HG02973 (cell line): ENCODE results near the gene ACOXL.

Experiments used
- ATAC-seq: cut with Tn5 transposase; IDR thresholded peaks from one replicate; pipeline ENCODE4 v1.9.1; 2021; ENCODE audit warnings: moderate library complexity; ENCODE audit not compliant: unreplicated experiment

Gene ACOXL

DNA sequence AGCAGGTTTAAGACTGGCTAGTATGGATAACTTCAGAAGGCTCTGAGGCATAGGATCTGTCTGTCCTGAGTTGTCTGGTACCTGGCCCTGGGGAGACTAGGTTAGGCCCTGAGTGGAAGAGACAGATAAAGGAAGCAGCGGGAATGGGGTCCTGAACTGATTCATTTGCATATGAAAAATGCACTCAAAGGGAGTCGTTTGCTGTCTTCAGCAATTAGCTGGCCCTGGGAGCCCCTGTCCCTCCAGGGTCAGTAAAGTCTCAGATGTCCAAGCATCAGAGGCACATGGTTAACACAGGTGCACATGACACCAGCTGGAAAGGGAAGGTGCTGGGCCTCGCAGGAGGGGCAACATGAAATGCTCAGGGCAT lies 172.4 kb downstream of the ACOXL start:
- no peak for ATAC-seq

DNA sequence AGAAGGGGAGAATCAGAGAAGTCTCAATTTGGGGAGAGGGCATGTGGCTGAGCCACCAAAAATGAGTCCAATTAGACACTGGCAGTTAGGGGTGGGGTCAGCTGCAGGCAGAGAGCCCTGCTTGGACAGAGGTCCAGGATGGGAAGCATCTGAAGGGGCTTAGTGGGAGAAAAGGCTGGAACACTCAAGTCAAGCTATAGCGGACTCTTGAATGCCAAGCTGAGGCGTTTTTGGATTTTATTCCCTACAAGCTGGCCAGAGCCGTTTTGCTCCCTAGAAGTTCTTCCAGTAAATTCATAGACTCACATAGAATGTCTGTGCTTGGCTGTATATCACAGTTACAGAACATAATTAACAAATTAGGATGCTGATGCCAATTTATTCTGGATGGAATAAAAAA lies 172.8 kb downstream of the ACOXL start:
- ATAC-seq, result no peak

DNA sequence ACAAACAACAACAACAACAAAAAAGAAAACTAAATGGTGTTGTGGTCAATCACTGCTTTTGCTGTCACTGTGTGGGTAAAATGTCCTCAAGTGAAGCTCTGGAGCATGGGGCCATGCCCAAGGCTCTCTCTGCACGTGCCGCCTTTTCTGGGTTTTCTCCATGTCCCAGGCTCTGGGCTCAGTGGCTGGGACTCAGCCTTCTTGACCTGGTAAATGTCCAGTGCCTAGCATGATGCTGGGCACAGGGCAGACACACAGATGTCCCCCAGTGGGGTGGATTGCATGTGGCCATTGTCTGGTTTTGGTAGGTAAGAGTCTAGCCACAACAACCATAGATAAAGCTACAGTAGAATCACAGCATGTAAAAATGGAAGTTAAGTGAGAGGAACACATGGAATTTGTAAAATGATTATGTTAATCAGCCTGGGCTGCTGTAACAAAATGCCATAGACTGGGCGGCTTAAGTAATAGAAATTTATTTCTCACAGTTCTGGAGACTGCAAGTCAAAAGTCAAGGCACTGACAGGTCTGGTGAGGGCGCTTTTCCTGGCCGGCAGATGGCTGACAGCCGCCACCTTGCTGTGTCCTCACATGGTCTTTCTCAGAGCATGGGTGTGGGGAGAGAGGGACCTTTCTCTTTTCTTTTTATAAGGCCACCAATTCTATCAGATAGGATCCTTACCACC lies 174.4 kb downstream of the ACOXL start:
- ATAC-seq, result no peak

DNA sequence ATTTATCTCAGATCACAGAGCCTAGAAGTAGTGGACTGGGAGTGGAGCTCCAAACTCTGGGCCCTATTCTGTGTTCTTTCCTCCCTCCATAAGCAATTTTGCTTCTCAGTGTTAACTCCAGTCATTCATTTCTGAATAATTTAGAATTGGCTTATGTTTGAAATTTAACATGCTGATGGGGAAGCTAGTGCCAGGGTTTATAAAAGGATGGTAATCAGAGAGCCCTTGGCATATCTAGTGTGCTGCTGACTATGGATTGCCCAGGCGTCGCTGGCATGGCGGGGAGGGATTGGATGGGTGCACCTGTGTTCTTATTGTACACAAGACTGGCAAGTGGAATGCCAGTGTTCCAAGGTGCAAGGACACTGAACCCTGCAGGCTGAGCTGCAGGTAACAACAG lies 177.1 kb downstream of the ACOXL start:
- no peak for ATAC-seq

DNA sequence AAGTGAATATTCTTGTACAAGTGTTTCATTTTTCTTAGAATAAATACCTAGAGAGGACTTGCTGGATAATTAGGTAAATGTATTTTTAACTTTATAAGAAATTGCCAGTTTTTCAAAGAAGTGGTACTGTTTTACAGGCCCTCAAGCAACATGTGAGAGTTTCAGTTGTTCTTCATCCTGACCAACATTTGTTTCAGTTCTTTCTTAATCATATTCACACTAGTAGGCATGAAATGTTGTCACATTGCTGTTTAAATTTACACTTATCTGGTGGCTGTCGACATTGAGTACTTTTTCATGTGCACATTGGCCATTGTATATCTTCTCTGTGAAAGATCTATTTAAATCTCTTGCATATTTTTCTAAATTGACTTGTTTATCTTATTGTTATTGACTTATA lies 178.1 kb downstream of the ACOXL start:
- no peak for ATAC-seq

DNA sequence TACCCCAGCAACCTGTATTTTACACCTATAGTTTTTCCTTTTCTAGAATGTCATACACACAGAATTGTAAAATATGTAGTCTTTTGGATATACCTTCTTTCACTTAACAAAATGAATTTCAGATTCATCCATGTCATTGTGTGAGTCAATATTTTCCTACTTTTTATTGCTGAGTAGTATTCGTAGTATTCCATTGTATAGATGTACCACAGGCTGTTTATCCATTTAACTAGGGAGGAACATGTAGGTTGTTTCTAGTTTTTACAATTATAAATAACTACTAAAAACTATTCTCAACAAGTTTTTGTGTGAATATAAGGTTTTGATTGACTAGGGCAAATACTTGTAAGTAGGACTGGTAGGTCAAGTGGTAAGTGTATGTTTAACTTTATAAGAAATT lies 187.4 kb downstream of the ACOXL start:
- ATAC-seq, result no peak

DNA sequence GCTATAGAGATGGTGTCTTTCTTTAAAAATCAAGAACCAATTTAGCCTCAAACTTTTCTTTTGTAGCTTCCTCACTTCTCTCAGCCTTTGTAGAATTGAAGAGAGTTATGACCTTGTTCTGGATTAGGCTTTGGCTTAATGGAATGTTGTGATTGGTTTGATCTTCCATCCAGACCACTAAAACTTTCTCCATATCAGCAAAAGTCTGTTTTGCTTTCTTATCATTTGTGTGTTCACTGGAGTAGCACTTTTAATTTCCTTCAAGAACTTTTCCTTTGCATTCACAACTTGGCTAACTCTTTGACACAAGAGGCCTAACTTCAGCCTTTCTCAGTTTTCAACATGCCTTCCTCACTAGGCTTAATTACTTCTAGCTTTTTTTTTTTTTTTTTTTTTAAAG lies 193.1 kb downstream of the ACOXL start:
- ATAC-seq, result no peak

DNA sequence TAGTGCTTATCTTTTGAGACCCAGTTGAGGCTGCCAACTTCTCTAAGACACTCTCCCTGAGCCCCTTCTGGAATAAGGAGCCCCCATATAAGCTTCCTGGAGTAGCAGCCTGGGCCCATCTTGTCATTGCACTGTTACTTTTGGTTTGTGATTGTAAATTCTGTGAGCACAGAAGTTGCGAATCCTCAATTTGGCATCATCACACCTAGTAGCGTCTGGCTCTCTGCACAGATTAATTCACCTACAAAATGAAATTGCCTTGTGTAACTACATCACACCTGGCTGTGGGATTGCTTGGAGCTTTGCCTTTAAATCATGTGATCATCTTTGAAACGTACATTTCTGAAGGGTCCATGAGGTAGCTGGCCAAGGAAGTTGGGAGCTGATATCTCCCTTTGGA lies 195.2 kb downstream of the ACOXL start:
- ATAC-seq, result no peak

DNA sequence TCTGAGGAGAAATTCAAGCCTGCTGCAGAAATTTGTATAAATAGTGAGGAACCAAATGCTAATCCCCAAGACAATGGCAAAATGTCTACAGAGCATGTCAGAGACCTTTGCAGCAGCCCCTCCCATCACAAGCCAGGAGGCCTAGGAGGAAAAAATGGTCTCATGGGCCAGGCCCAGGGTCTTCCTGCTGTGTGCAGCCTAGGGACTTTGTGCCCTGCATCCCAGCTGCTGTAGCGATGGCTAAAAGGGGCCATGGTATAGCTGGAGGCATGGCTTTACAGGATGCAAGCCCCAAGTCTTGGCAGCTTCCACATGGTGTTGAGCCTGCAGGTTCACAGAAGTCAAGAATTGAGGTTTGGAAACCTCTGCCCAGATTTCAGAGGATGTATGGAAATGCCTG lies 197.2 kb downstream of the ACOXL start:
- no peak for ATAC-seq

DNA sequence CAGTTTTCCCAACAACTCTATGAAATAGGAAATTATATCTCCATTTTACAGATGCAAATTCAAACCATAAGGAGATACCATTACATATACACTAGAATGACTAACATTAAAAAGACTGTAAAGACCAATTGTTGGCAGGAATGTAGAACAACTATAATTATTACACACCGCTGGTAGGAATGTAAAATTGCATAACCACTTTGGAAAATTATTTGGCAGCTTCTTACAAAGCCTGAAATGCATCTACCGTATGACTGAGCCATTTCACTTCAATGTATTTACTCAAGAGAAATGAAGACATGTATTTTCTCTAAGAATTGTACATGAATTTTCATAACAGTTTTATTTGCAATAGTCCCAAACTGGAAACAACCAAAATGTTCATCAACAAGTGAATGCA lies 199.3 kb downstream of the ACOXL start:
- no peak for ATAC-seq

DNA sequence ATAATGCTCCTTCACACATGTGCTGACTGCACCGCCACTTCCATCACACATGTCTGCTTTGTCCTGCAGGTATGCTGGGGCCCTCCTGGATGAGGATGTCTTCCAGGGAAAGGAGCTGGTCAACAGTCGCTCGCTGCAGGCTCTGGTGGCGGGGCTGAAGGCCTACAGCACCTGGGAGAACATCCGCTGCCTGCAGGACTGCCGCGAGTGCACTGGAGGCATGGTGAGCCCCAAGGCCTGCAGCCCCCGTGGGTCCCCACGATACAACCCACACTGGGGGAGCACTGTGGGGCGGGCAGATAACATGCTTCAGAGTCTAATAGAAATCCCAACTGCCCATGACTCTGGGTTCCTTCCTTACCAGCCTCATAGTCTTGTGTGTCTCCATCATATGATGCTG lies 201.0 kb downstream of the ACOXL start:
- ATAC-seq, result no peak

DNA sequence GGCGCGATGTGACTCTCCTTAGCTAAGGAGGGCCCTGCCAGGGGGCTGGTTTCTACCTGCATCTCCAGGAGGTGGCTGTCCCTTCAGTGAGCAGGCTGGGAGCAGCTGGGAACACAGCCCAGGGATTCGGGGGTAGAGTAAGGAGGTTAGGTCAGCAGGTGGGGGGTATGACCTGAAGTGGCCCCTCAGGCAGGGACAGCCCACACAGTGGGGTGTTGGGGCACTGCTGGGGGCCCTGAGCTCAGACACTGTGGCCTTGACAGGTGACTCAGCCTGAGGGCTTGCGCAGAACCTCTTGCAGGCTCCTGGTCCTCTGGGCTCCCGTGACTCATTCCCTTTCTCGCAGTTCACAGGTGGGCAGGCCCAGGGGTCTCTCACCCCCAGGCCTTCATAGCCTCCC lies 202.6 kb downstream of the ACOXL start:
- no peak for ATAC-seq

DNA sequence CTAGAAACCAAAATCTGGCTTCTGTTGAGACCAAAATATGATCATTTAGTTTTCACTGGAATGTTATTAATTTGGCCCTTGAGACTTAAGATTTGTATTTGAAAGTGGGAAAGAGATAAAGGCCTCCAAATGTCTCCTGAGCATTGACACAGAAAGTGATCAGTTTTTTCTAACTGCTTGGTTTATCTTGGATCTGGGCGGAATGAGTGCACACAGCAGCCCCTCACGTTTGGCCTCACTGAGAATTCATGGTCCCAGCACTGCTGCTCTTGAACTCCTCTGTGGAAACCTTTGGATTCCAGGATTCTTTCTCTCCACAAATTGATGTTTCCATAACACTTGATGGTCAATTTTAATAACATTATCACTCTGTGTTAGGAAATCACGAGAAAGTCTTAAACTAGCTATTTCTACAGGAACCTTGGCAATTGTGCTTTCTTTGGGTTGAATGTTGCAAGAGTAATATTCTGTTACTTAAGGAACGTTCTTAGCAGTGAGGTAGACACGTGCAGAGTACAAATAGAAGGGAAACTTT lies 208.1 kb downstream of the ACOXL start:
- no peak for ATAC-seq

DNA sequence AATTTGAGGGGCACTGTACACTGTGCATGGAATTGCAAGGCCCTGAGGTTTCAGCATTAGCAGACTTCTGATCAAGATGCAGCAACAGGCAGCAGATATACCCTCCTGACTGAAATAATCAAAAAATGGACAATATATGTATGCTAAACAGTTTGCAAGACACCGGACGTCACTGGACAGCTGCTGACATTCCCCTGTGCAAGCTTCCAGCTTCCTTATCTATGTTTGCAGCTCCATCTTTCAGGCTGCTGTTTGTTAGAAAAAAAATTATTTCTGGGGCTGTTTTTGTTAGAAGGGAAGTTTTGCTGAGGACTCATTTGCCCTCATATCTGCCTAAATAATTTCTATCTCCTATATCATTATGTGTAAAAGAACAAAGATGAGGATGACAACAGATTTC lies 208.9 kb downstream of the ACOXL start:
- ATAC-seq, result no peak

DNA sequence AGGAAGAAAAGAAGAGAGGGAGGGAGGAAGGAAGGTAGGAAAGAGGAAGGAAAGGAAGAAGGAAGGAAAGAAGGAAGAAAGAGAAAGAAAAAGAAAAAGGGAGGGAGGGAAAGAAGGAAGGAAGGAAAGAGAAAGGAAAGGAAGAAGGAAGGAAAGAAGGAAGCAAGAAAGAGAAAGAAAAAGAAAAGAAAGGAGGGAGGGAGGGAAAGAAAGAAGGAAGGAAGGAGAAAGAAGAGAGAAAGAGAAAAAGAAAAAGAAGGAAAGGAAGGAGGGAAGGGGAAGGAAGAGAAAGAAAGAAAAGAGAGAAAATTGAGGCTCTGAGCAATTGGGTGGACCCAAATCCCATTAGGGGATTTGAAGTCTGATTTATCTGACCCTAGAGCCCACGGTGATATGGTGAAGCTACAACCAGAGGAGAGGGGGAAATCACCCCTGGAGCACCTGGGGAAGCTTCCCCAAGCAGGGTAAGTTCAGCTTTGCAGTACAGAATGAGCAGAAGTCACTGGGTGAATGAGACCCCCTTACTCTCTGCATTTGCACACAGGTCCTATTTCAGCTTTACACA lies 210.8 kb downstream of the ACOXL start:
- ATAC-seq, result no peak

DNA sequence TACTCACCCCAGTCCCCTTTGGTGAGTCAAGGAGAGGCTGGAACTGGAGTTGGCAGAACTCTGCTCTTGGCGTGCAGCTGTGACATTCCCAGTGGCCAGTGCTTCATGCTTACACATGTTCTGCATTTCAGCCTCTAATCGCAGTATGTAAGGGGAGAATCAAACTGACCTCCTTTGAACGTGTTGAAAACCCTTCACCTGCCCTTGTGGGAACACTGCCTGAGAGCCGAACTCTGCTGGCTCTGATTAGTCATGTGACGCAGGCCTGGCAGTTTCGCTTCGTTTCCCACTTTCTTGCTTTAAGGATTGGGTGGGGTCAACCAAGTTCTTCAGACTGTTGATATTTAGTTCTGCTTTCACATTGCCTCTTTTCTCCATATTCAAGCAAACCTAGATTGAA lies 214.5 kb downstream of the ACOXL start:
- ATAC-seq, result no peak

DNA sequence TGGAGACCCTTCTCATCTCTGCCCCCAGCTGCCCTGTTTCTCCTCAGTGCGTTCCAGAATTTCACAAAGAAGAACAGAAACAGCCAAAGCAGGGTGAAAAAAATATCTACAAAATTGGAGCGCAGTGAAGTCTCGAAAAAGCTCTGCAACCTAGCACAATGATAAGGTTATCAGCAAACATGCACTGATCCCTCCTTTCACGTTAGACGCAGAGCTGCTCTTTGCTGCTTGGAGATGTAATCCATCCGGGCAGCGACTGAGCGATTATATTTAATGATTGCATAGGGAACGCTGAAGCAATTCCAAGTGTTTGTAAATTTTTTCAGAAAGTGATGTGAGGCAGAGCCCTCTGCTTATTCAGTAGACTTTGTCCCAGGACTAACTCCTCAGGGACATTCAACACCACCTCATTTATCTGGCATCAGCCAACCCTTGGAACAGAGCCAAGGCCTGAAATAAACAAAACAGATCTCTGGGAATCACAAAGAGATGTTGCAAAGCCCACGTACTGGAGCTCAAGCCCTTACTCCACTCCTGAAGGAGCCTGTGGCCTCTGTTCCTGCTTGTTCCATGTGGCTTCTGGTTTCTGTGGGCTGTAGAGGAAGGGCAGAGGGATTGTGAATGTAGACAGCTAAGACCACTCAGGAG lies 215.8 kb downstream of the ACOXL start:
- no peak for ATAC-seq

DNA sequence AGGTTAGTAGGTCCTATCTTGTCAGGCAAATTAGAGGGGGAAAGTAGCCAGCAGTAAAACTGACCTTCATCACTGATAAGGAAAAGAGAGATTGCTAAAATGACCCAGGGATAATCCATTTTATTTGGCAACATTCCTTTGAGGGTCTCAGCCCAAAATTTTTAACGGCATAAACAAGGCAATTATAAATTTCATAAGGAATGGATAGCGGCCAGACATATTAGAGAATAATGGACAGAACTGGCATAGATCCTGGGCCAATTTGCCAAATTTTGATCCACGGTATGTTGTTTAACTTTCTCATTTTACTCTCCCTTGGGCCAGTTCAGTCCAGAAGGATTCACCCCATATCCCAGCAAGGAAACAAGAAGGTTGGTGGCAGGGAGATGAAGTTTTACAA lies 217.9 kb downstream of the ACOXL start:
- no peak for ATAC-seq

DNA sequence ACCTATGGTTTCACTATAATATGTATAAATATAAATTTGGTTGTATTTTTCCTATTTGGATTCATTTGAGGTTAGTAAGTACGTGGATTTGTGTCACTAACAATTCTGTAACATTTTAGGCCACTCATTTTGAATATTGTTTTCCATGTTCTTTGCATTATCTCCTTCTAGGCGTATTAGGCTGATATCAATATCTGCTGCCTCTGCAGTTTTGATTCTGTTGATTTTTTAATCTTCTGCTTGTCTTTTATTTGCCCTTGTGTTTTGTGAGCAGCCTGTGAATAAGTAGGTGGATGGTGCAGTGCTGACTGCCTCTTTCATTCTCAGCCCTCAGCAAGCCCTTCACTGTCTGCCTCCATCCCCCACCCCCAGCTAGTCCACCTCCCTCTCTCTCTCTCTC lies 222.7 kb downstream of the ACOXL start:
- ATAC-seq, result no peak

DNA sequence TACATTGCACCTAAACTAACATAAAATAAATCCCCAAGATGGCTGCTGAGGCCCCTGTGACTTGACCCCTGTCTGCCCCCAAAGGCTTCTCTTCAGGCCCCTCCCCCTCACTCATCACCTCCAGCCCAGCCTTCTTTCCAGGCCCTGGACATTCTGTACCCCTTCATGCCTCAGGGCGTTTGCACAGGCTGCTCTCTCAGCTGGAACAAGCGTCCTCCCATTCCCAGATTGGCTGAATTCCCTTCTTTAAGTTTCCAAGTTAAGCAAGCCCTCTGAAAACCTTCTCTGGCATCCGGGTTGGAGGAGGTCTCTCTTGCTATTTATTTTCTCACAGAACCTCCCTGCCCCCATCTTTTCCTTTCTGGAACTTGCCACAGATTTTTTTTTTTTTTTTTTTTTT lies 223.2 kb downstream of the ACOXL start:
- no peak for ATAC-seq

DNA sequence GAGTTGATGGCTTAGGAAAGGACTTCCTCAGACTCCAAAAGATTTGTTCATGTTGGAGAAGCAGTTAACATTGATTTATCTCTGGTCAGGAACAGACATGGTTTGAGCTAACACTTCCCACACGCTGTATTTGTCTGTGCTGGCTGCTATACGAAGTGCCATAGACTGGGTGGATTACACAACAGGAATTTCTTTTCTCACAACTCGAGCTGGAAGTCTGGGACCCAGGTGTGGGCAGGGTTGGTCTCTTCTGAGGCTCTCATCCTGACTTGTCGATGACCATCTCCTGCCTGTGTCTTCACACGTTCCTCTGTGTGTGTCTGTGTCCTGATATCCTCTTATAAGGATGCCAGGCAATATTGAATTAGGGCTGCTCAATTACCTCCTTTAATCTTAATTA lies 224.9 kb downstream of the ACOXL start:
- ATAC-seq, result no peak

DNA sequence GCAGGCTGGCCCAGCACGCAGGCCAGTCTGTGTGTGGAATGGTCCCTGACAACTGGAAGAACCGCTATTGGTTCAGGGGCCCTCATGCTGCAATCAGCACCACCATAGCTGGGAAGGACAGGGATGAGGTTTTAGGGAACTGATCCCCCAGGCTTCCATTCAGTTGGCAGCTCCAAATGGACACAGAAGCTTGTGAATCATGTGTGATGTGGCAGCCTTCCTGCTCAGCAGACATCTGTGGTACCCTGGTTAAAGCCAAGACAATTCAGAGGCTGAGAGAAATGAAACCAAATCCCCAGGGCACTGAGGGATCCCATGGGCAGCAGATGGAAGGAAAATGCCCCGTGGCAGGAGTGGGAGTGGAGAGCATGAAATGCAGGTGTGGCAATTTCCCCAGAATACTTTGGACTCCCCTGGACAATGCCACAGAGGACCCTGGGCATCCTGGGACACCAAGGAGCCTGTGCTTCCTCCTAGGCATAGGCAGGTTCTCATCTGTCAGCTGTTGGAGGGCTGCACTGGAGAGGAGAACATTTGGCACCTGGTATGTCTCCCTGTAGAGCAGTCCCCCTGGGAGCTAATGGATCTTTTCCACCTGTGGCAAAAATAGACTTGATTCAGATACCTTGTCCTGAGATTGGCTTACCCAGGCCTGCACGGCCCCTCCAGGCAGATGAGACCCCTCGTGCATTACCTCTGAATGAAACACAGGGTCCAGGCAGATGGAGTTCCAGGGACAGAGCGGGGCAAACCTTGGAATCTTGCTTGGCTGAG lies 226.2 kb downstream of the ACOXL start:
- no peak for ATAC-seq
